Measurements from ENCODE around the gene PROK1. TPM values are rescaled to one million over a fixed set of nuclear protein-coding genes. Genes with fewer than 3 reads are reported as not detected.

Gene PROK1
- total RNA-seq, 1 donor from 2014 or later = not detected

DNA sequence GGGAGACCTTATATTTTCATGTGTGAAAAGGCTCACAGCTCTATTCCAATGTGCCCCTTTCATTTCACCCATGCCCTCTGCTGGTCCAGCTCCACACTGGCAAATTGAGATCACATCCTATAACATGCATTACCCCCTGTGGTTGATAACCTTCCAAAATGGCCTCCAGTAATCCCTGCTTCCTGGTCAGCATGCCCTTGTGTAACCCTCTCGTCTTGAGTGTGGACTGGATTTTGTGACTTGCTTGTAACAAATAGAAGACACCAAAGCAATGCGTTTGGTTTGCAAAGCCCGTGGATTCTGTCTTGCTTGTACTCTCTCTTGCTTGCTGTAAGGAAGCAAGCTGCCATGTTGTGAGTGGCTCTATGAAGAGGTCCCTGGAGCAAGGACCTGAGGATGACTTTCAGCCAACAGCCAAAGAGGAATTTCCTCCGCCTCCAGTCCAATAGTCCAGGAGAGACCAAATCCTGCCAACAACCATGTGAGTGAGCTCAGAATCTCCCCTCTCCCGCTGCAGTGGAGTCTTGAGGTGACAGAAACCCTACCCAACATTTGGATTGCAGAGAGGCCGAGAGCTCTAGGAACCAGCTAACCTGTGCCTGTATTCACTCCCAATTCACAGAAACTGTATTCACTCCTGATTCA, 50.7 kb downstream of the PROK1 start:
- TF ChIP-seq, protein P1, sequence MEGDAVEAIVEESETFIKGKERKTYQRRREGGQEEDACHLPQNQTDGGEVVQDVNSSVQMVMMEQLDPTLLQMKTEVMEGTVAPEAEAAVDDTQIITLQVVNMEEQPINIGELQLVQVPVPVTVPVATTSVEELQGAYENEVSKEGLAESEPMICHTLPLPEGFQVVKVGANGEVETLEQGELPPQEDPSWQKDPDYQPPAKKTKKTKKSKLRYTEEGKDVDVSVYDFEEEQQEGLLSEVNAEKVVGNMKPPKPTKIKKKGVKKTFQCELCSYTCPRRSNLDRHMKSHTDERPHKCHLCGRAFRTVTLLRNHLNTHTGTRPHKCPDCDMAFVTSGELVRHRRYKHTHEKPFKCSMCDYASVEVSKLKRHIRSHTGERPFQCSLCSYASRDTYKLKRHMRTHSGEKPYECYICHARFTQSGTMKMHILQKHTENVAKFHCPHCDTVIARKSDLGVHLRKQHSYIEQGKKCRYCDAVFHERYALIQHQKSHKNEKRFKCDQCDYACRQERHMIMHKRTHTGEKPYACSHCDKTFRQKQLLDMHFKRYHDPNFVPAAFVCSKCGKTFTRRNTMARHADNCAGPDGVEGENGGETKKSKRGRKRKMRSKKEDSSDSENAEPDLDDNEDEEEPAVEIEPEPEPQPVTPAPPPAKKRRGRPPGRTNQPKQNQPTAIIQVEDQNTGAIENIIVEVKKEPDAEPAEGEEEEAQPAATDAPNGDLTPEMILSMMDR (IDR thresholded peaks at IDR 0.05; ENCODE audit: insufficient read depth, low read length, severe bottlenecking) = no peak
- Histone ChIP-seq H3K27me3 (ENCODE audit: control insufficient read depth, insufficient read depth, low read length) (no peaks in the 10 kb centered on the region), H3K4me3 (ENCODE audit: low read depth, low read length) (no peak overlapping the region), H3K36me3 (ENCODE audit: control insufficient read depth, insufficient read depth, low read length) (no peaks in the 10 kb centered on the region)
- FAIRE-seq (no peak), DNase-seq (ENCODE audit: low read depth) (no peak)

DNA sequence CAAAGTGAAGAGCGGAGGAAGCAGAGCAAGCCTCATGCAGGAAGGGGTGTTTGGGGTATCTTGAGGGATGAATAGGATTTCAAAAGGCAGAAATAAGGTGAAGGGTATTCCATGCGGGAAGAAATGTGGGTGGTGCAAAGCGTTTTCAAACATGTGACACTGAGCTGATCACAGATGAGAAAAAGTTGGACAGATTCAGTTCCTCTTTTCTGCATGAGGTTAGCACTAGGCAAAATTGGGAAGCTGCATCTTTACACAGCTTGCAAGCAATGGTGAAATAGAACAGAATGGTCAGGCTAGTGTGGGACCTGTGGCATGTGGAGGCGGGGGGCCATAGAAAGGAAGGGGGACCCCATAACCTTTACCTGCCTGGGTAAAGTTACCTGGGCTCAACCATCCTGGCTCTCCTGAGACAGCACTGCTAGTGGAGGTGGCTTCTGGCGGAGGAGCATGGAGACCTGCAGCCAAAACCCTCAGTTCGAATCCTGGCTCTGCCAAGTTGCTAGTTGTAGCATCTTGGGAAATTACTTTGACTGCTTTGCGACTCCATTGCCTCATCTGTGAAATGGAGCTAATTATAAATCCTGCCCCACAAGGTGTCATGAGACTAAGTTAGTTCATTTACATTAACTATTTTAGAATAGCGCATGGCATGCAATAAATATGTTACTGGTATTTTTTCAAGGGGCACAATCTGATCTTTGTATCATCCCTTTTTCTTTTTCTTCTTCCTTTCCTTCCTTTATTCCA, 51.6 kb downstream of the PROK1 start:
- H3K27me3 ChIP-seq (ENCODE audit: control insufficient read depth, insufficient read depth, low read length) = no peaks in the 10 kb centered on the region
- H3K36me3 ChIP-seq (ENCODE audit: control insufficient read depth, insufficient read depth, low read length) = no peaks in the 10 kb centered on the region
- TF ChIP-seq, protein P1 (IDR thresholded peaks at IDR 0.05; ENCODE audit: insufficient read depth, low read length, severe bottlenecking) = no peak
- no peak overlapping the region for H3K4me3 ChIP-seq (ENCODE audit: low read depth, low read length)
- FAIRE-seq = no peak
- no peak for DNase-seq (ENCODE audit: low read depth)

DNA sequence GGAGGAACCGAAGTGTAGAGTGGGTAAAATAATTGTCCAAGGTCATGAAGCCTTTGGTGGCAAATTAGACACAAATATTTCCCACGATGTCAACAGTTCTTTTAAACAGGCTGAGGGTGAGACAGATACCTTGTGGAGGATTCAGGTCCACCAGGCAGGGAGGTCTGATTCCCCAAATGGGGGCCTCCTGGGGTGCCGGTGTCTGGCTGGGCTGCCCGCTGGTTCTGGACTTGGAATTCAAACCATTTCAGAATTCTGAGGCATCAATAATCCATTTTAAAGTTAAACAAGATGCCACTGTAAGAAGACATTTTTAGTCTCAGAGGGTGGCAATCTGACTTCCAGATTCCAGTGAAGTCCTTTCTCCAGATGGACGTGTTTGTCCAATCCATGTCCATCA, 52.5 kb downstream of the PROK1 start:
- no peaks in the 10 kb centered on the region for H3K36me3 ChIP-seq (ENCODE audit: control insufficient read depth, insufficient read depth, low read length)
- no peaks in the 10 kb centered on the region for H3K27me3 ChIP-seq (ENCODE audit: control insufficient read depth, insufficient read depth, low read length)
- FAIRE-seq (no peak), DNase-seq (ENCODE audit: low read depth) (no peak)
- TF ChIP-seq, protein P1 (IDR thresholded peaks at IDR 0.05; ENCODE audit: insufficient read depth, low read length, severe bottlenecking) = no peak
- no peak overlapping the region for H3K4me3 ChIP-seq (ENCODE audit: low read depth, low read length)

DNA sequence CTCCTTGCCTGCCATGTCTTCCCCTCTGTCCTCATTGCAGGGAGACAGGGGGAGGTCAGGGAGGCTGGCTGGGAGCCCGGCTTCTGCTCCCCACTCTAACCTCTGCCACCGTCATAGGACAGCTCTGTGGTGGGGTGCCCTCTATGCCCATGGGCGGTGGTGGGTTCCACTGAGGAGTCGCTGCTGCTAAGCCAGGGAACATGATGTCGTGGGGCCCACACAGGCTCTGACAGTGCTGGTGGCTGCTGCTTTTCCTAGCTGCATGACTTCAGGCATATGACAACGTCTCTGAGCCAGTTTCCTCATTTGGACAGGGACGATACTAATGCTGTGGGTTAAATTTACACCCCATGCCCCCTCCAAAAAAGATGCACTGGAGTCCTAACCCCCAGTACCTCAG, 53.3 kb downstream of the PROK1 start:
- H3K36me3 ChIP-seq (ENCODE audit: control insufficient read depth, insufficient read depth, low read length) = no peaks in the 10 kb centered on the region
- no peaks in the 10 kb centered on the region for H3K27me3 ChIP-seq (ENCODE audit: control insufficient read depth, insufficient read depth, low read length)
- no peak for DNase-seq (ENCODE audit: low read depth)
- H3K4me3 ChIP-seq (ENCODE audit: low read depth, low read length) = no peak overlapping the region
- TF ChIP-seq, protein P1 (IDR thresholded peaks at IDR 0.05; ENCODE audit: insufficient read depth, low read length, severe bottlenecking) = no peak
- no peak for FAIRE-seq

DNA sequence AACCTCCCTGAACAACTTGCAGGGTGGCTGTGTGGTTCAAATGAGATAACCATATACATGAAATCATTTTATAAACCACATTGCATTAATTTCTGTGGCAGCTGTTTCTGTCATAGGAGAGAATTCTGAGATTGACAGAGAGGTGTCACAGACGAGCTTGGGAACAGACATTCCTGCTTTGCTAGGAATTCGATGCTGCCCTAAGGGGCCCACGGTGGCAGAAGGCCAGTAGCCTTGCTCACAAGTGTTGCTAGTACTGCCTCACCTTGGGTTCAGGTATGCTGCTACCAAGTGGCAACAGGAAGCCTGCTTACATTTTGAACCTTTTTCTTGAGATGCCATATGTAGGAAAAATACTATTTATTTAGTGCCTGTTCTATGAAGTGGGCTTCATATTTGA, 54.6 kb downstream of the PROK1 start:
- TF ChIP-seq, protein P1 (IDR thresholded peaks at IDR 0.05; ENCODE audit: insufficient read depth, low read length, severe bottlenecking) = no peak

More for the DNA sequence above, 54.6 kb downstream of the PROK1 start:
- FAIRE-seq (no peak), DNase-seq (ENCODE audit: low read depth) (no peak)
- no peaks in the 10 kb centered on the region for H3K27me3 ChIP-seq (ENCODE audit: control insufficient read depth, insufficient read depth, low read length)
- no peaks in the 10 kb centered on the region for H3K36me3 ChIP-seq (ENCODE audit: control insufficient read depth, insufficient read depth, low read length)
- no peak overlapping the region for H3K4me3 ChIP-seq (ENCODE audit: low read depth, low read length)

Data from bronchial epithelial cell (primary cell).